Fibroblast of villous mesenchyme (primary cell): ENCODE measurements around the gene MAN2B2. TPM values are rescaled to one million over a fixed set of nuclear protein-coding genes. Genes with fewer than 3 reads are reported as not detected.

Experiments used
- DNase-seq: peaks from one replicate; pipeline ENCODE4 v3.0.0-alpha.2; 2010; ENCODE audit warnings: low read depth
- H3K4me3 ChIP-seq: 2 replicates; pipeline ENCODE4 v1.5.1; 2011; ENCODE audit warnings: low read depth, mild to moderate bottlenecking, low read length
- total RNA-seq: library from RNA; depleted of rRNA; stranded (reverse); fragments of >200 nt; gene quantifications from 2 replicates; pipeline ENCODE4 v1.2.3, GENCODE V29; 2012
- TF ChIP-seq, protein P1 (sequence below): IDR thresholded peaks from 2 replicates; pipeline ENCODE4 v1.5.1; 2012; ENCODE audit warnings: low read depth, mild to moderate bottlenecking, low read length; ENCODE audit not compliant: insufficient read depth

MAN2B2 gene
- total RNA-seq, 1 donor, result 14.2 TPM

DNA sequence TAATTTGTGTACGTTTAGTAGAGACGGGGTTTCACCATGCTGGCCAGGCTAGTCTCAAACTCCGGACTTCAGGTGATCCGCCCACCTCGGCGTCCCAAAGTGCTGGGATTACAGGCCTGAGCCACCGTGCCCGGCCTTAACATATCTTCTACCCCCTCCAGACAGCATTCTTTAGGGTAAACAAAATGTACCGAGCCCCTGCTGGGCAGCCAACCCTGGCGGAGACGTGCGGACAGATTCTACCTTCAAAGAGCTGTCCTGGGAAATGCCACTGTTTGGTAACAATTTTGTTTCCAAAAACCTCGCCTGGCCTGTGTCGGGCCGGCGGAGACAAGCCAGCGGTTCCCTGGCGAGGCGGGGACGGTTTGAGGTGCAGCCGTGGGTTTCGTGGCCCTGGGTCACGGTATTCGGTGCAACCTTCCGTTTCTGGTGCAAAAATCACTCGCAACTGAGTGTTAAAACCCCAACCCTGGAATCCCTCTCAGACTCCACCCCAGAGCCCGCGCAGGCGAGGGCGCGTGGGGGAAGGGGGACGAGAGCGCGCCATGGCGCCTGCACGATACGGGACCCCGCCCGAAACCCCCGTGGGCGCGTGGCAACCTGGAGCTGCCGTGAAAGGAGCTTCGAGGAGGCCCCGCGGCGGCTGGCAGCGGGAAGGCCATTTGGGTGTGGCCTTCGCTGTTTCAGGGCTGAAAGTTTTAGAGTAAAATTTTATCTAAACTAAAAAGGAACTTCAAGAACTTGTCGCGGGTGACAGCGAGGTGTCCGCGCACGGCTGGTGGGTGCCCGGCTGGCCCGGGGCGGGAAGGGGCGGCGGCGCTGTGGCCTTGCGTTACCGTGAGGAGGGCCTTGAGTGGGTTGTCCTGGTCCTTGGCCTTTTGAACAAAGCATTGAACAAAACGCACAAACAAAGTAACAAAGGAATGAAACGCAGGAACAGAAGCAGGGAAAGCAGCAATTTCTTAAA is 82.5 kb downstream of the MAN2B2 start:
- DNase-seq, result no peak
- TF ChIP-seq, protein P1, sequence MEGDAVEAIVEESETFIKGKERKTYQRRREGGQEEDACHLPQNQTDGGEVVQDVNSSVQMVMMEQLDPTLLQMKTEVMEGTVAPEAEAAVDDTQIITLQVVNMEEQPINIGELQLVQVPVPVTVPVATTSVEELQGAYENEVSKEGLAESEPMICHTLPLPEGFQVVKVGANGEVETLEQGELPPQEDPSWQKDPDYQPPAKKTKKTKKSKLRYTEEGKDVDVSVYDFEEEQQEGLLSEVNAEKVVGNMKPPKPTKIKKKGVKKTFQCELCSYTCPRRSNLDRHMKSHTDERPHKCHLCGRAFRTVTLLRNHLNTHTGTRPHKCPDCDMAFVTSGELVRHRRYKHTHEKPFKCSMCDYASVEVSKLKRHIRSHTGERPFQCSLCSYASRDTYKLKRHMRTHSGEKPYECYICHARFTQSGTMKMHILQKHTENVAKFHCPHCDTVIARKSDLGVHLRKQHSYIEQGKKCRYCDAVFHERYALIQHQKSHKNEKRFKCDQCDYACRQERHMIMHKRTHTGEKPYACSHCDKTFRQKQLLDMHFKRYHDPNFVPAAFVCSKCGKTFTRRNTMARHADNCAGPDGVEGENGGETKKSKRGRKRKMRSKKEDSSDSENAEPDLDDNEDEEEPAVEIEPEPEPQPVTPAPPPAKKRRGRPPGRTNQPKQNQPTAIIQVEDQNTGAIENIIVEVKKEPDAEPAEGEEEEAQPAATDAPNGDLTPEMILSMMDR, result no peak
- H3K4me3 ChIP-seq, result no peak overlapping the region

DNA sequence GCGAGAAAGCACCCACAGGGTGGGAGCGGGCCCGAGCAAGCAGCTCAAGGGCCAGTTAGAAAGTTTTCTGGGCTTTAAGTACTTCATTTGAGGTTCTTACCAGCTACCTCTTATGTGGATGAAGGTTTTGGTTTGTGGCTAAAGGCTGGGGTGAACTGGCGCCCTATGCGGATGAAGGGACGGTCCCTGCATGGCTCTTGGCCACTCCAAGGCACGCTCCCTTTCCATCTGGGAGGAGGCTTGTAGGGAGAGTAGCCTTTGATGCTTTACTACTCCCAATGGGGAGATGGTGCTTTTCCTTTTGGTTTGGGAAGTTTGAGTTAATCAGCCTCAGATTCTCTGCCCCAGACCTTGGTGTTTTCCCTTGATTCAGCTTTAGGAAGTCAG is 83.2 kb downstream of the MAN2B2 start:
- TF ChIP-seq, protein P1, result no peak
- H3K4me3 ChIP-seq, result no peak overlapping the region
- peak; percentile 10 for DNase-seq

DNA sequence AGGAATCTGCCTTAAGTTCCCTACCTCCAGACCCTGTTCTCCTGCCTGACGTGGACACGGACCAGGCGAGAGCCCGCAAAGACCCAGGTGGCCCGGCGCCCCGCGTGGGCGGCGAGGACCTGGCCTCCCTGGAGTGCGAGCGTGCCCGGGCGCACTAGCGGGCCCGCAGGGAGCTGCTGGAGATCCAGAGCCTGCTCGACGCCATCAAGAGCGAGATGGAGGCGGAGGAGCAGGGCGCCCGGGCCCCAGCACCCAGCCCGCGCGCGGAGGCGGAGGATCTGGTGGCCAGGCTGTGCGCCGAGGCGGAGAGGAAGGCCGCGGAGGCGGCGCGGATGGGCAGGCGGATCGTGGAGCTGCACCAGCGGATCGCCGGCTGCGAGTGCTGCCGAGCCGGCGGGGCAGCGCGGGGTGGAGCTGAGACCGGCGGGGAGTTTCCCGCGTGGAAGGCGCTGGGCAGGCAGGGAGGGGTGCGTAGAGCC is 83.6 kb downstream of the MAN2B2 start:
- TF ChIP-seq, protein P1, result no peak
- DNase-seq, result peak; percentile 42
- peak overlapping the region; percentile 43 for H3K4me3 ChIP-seq

DNA sequence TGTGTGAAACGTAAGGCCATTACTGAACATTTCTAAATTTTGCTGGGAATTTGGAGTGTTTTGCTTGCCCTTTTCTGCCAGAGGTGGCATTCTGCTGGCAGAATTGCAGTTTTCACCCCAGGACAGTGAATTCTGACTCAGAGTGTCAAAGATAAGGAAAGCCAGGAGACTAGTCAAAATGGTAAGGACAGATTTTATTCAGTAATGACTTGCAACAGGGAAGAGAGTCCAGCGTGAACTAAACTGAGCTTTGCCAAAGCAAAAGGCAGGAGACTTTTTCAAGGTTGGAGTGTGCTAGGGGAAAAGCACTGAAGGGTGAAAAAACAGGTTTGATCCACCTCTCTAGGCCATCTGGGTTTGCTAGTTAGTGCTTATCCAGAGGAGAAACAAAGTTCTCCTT is 84.9 kb downstream of the MAN2B2 start:
- no peak overlapping the region for H3K4me3 ChIP-seq
- TF ChIP-seq, protein P1, result no peak
- DNase-seq, result no peak

DNA sequence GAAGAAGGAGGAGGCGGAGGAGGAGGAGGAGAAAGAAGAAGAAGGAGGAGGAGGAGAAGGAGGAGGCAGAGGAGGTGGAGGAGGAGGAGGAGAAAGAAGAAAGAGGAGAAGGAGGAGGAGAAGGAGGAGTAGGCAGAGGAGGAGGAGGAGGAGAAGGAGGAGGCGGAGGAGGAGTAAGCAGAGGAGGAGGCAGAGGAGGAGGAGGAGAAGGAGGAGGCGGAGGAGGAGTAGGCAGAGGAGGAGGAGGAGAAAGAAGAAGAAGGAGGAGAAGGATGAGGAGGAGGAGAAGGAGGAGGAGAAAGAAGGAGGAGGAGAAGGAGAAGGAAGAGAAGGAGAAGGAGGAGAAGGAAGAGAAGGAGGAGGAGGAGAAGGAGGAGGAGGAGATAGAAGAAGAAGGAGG is 85.4 kb downstream of the MAN2B2 start:
- H3K4me3 ChIP-seq, result no peak overlapping the region
- DNase-seq, result no peak
- TF ChIP-seq, protein P1, result no peak

DNA sequence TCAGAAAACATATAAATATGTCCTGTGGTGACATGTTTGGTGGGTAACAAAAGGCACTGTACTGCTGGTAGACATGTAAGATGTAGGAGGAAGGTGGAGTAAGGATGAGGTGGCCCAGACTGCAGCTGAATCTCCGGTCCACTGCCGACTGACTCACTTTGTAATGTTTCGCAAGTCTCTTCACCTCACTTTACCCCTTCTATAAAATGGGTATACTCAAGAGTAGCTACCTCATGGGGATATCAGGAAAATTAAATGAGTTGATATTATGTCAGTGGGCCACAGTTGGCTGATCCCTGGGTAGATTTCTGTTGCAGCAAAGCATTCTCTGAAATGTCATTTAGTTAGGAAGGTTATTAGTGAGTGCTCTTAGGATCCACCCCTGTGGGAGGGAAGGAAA is 87.6 kb downstream of the MAN2B2 start:
- no peak overlapping the region for H3K4me3 ChIP-seq
- TF ChIP-seq, protein P1, result no peak

More for the DNA sequence above, 87.6 kb downstream of the MAN2B2 start:
- no peak for DNase-seq
